Stimulated activated CD8-positive, alpha-beta memory T cell treated with anti-CD3 and anti-CD28 coated beads, Interleukin-7, amount 100 ng/mL, for 24 hours (primary cell): ENCODE measurements around the gene SMYD3.

Experiments used
- DNase-seq: peaks from one replicate; pipeline ENCODE4 v3.0.0-alpha.2; 2020; ENCODE audit warnings: low read depth

The SMYD3 gene

GRCh38 chr1:246170574-246171261 is 336.4 kb downstream of the SMYD3 start:
- no peak for DNase-seq

DNA sequence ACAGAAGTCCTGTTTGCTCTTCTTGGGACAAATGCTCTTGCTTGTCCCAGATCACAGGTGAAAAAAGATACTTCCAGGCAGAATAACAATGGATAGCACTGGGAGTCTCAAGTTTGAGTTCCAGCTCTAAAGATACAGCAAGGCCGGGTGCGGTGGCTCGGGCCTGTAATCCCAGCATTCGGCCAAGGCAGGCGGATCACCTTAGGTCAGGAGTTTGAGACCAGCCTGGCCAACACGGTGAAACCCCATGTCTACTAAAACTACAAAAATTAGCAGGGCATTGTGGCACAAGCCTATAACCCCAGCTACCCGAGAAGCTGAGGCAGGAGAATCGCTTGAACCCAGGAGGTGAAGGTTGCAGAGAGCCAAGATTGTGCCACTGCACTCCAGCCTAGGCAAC is 337.6 kb downstream of the SMYD3 start:
- no peak for DNase-seq

DNA sequence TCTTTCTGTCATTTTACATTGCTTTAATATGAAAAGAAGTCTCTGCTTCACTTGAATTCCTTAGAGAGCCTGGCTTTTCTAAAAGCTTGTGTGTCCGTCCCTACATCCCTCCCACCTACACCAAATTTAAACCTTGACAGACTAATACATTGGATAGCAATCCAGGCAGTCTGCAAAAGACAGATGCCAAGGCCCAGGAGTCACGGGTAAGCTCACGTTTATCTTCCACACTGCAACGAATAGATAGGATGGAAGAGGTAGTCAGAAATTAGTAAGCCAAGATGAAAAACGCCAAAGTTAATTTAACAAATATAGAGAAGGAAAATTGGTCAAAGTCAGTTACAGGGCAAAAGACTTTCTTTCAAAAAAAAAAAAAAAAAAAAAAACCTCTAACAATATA is 338.1 kb downstream of the SMYD3 start:
- no peak for DNase-seq

DNA sequence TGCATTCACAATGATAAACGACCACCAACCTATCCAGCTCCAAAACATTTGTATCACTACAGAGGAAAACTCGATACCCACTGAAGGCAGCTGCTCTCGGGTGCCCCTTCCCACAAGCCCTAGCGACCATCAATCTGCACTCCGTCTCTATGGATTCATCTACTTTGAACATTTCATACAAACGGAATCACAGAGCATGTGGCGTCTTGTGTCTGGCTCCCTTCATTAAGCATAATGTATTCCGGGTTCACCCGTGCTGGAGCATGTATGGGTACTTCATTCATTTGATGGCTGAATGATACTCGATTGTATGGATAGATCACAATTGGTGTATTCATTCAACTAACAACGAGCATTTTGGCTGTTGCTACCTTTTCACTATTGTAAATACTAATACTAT is 340.2 kb downstream of the SMYD3 start:
- no peak for DNase-seq

GRCh38 chr1:246165826-246166709 is 341.0 kb downstream of the SMYD3 start:
- no peak for DNase-seq

GRCh38 chr1:246164764-246165163 is 342.3 kb downstream of the SMYD3 start:
- no peak for DNase-seq

DNA sequence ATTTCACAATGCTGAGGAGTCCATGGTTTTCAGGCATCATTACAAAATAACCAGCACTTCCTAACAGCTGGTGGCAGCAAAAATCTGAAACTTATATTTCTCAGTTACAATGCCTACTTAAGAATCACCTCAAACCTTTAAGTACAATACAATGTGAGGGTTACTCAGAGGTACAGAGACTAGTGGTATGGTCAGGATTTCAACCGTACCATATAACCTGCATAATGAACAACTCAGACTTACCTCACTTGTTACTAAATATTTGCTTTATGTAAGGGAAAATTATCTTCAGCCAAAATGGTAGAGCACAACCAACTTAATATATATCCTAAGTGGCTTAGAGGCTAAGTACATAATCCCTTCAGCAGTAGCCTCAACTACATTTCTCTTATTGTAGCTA is 344.5 kb downstream of the SMYD3 start:
- DNase-seq, result no peak

GRCh38 chr1:246161626-246162025 is 345.5 kb downstream of the SMYD3 start:
- DNase-seq, result no peak

GRCh38 chr1:246160905-246161304 is 346.2 kb downstream of the SMYD3 start:
- no peak for DNase-seq

DNA sequence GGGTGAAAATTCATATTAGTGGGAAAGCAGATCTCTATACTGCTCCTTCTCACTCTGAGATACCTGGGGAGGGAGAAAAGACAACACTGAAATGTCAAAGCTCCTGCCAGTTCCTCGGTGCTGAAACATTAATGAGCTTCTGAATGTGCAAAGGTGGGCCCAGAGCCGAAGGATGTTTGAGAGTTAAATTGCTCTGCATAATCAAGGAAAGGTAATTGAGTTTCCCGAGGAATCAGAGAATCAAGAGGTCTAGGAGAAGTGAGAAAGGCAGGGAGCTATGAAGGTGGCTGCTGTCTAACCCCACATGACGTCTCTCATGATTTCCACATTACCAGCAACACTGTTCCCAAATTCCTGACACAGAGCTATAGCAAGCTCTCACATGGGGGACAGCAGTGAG is 346.7 kb downstream of the SMYD3 start:
- no peak for DNase-seq

- DNase-seq, result no peak
Observed at GRCh38 chr1:246159279-246160227, 347.5 kb downstream of the SMYD3 start.

DNA sequence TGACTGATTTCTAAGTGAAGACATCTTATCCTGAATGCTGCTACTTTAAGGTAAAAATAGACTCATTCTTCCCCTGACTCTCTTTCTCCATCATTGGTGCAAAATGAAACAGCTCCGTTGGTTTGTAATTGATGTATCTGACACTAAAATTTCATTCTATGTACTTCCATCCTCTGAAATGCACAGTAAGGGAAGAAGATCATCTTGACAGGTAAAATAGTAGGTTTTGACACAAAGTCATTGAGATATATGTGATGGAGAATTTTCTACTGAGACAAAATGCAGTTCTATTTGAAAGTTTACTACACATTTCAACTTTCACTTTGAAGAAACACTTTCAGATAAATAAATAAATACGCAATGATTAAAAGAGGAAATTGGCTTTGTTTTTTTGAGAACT is 348.9 kb downstream of the SMYD3 start:
- no peak for DNase-seq

DNA sequence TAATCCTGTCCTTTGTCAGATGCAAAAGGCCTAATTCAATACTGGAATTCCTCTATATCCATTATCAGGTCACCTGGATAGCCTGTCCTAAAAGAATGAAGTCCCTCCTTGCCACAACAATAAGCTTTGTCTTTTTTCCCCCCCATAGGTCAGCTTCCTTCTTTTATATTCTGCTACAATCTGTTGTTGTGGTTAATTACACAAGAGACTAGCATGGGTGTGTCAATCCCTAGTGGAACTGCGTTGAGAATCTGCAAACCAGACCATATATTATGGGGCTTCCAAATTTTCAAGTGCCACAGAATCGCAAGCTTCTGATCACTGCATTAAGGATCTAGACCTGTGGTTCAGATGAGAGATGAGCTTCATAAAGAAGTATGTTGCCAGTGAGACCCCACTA is 349.6 kb downstream of the SMYD3 start:
- no peak for DNase-seq

- DNase-seq, result no peak
Observed at GRCh38 chr1:246156847-246157246, 350.2 kb downstream of the SMYD3 start.

DNA sequence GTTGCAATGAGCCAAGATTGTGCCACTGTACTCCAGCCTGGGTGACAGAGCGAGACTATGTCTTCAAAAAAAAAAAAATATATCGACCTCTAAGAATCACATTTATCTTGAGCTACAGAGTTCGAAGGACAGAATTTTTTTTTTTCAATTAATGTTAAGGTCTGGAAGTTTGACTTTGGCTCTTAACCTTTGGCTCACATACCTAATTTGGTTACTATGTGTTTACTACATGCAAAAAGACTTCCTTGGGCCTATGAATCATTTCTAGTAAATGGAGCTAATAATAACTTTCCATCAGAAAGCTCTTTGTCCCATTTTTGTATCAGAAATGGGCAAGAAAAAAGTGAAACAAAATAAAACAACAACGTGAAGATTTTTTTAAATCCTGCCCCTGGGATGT is 351.2 kb downstream of the SMYD3 start:
- DNase-seq, result no peak

DNA sequence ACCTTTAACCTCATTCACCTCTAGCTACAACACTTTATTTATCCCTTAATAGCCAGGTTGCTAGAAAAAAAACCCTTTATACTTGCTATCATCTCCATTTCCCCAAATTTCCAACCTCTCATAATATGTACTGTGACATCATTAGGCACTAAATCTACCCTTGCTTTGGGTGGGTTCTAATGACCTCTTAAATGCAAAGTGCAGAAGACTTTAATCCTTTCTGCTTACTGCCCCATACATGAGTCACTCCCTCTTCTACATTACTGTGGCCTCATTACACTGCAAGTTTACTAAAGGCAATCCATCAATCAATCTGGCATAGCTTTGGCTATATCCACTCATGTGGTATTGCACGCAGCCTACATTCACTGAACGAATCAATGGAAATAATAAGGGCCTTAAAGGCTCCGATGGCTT is 353.3 kb downstream of the SMYD3 start:
- DNase-seq, result no peak

- DNase-seq, result no peak
Observed at GRCh38 chr1:246152986-246153431, 354.1 kb downstream of the SMYD3 start.

DNA sequence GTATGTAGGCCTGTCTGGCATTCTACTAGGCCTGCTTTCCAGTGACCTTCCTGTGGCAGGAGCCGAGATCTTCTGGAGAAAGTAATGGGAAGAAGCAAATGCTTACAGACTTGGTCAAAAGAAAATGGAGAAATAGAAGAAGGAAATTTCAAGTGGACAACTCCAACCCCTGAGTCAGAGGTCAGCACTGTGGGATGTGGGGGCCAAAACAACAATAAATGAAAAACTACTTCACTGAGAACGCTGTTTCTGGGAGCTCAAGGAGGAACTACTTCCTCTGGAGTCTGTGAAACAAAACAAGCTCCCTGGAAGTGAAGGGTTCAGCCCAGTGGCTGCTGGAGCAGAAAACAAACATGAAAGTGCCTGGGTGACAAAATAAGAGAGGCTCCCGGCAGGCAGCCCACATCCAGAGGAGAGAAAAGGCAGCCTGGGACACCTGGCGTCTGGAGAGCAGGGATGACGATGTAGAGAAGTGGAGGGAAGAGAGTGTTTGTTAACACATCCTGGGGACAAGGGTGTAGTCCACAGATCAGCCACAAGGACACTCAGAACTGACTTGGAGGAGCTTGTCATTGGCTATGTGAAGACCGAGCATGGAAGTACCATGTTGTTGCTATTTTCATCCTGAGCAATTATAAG is 355.2 kb downstream of the SMYD3 start:
- no peak for DNase-seq

DNA sequence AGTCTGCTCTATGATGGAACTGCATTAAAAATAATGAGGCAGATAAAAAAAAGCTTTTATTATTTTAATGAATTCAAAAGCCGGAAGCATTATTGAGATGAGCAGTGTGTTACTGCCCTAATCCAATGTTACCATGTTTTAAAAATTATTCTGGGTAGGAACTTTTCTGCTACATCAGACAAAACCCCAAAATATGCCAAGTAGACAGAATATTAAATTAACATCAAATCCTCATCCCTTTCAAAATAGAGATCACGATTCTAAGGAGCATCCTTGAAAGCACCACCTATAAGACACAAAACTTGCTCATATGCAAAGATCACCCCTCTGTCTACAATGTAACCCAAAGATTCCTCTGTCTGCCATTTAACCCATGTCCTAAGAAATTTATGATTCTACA is 357.5 kb downstream of the SMYD3 start:
- no peak for DNase-seq

- no peak for DNase-seq
Observed at GRCh38 chr1:246147524-246148461, 359.3 kb downstream of the SMYD3 start.
